HG03135 (cell line): ENCODE results near the gene ABI1.
"Not testable (repeated sequence)": the region's sequence is repeated elsewhere in the genome, so short reads cannot be mapped to it uniquely, and the experiment has no call there.

Experiments used
- ATAC-seq: cut with Tn5 transposase; IDR thresholded peaks from one replicate; pipeline ENCODE4 v1.9.1; 2021; ENCODE audit warnings: mild to moderate bottlenecking, moderate library complexity; ENCODE audit not compliant: unreplicated experiment

ABI1 gene

DNA sequence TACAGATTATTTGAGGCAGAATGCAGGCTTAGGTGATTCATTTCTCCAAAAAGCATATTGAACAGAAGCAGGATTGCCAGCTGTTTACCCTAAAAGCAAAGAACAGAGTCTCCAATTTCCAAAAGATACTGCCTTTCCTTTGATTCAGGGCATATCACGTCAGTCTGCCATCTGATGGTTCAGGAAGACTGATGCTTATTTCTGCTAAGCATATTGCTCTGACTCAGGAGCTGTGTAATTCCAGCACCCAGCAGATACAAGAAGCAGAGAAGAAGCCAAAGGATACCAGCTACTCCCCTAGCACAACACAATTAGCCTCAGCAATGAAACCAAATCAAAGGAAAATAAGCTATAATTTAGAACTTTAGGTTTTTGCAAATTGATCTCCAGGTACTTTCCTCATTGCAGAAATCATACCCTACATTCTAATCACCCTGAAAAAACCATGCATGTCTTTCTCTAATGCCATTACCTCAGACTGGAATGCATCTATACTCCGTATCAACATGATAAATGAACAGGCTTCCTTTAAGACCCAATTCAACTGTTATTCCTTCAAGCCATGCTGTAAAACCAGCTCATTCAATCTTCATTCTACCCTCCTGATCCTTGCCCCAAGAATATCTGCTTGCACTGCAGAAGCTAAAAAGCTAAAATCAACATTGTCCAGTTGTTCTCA is 55.1 kb downstream of the ABI1 start:
- no peak for ATAC-seq

DNA sequence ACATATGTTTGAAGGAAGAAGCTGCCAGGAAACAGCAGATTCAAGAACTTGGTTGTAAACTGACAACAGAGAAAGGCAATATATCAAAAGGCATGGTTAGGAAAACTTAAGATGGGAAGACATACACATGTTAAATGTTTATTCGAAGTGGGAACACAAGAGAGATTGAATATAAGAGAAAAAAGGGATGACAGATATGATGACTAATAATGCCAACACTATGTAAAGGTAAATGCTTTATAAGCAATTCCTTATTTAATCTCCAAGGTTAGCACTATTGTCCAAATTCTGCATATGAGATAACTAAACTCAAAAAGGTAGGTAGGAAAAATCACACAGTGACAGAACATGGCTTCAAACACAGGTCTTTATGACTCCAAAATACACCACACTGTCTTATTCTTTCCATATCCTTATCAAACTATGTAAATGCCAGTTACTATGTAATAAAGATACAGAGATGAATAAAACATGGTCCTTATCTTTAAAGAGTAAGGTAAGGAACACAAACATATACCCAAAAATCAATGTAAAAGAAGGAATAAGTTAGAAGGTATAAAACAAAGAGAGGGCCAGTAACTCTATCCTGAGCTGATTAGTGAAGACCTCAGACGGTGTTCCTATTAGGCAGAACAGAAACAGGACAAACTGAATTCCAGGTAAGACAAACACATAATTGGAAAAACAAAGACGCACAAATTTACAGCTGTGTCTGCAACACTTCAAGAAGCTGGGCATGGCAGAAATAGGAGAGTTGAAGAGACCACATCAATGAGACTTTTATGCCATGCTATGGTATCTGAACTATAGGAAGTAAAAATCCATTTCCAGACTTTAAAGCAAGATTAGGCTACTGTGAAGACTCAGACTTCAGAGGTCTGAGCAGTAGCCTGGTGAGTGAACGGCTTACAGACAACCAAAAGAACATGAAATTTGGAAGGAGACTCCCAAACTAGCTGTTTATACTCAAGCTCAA is 56.1 kb downstream of the ABI1 start:
- no peak for ATAC-seq

DNA sequence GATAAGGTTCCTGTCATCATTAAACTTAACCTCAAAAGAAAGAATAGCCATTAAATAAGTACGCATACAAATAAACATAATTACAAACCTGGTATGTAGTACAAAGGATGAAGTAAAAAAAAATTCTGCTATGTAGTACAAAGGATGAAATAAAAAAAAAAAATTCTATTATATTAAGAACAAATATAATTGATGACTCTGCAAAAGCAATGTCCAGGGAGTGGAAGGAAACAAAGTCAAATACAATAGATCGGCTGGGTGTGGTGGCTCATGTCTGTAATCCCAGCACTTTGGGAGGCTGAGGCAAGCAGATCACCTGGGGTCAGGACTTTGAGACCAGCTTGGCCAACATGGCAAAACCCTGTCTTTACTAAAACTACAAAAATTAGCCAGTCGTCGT is 56.9 kb downstream of the ABI1 start:
- ATAC-seq: no peak

DNA sequence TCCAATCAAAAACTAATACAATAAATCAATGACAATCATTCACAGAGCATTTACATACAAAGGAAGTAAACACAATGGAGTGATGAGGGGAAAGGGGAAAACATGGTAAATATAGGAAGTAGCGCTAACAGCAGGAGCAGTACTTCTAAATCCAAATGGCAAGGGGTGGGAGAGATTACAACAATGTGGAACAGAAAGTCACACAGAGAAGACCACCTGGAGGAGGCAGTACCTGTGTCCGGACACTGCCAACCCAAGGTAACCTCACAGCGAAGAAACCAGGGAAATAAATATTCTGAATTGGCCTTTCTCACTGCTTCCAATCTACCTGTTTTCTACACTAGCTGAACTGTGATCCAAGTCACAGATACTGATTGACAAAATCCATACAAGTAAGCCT is 58.2 kb downstream of the ABI1 start:
- no peak for ATAC-seq

DNA sequence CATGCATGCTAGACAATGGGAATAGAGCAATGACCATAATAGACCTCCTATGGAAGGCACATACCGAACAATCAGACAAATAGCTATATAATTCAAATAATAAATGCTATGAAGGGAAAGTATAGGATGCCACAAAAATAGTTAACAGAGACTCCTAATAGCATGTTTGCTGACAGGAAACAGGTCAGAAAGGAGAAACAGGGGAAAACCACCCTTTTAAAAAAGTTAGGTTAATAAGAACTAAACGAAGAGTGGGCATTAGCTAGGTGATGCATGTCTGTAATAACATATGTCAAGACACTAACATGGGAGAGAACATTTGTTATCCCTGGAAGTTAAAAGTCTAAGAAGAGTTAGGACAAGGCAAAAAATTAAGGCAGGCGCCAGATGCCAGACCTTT is 58.9 kb downstream of the ABI1 start:
- no peak for ATAC-seq

DNA sequence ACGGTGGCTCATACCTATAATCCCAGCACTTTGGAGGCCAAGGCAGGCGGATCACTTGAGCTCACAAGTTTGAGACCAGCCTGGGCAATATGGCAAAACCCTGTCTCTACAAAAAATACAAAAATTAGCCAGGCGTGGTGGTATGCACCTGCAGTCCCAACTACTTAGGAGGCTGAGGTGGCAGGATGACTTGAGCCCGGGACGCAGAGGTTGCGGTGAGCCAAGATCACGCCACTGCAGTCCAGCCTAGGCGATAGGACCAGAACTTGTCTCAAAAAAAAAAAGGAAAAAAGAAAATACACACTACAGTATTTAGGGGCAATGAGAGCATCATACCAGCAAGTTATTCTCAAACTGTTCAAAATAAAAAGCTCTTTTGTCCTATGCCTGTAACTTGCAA is 59.5 kb downstream of the ABI1 start:
- no peak for ATAC-seq

DNA sequence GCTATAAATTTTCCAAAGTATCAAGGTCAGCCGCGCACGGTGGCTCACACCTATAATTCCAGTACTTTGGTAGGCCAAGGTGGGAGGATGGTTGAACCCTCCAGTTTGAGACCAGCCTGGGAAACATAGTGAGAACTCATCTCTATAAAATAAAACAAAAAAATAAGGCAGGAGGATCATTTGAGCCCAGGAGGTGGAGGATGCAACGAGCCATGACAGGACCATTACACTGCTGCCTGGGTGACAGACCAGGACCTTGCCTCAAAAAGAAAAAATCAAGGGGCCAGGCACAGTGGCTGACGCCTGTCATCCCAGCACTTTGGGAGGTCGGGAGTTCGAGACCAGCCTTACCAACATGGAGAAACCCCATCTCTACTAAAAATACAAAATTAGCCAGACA is 60.3 kb downstream of the ABI1 start:
- no peak for ATAC-seq

DNA sequence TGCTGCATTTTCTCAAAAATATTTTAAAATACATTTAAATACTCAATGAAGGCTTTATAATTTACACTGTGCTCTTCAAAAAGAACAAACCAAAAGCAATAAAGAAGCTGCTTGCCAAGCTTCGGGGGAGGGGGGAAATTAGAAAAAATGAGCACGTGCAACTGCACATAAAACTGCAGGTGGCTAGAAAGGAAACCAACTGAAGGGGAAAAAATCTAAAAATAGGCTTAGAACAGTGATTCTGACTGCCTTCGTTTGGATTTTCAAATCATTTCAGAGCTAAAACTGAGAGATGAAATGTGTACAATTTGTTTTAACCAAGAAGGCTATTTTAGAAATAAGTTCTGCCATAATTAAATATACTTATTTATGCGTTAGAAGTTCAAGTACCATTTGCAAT is 61.4 kb downstream of the ABI1 start:
- ATAC-seq: peak; percentile 50

DNA sequence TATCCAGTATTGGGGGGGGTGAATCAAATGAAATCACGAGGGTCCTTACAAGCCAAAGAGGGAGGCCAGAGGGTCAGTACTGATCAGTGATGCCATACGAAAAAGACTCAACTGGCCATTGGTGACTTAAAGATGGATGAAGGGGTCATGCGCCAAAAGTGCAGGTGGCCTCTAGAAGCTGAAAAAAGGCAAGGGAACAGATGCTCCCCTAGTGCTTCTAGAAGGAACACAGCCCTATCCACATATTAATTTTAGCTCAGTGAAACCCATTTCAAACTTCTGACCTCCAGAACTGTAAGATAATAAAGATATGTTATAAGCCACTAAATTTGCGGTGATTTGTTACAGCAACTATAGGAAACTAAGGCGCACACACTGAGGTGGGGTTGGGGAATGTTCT is 62.5 kb downstream of the ABI1 start:
- no peak for ATAC-seq

DNA sequence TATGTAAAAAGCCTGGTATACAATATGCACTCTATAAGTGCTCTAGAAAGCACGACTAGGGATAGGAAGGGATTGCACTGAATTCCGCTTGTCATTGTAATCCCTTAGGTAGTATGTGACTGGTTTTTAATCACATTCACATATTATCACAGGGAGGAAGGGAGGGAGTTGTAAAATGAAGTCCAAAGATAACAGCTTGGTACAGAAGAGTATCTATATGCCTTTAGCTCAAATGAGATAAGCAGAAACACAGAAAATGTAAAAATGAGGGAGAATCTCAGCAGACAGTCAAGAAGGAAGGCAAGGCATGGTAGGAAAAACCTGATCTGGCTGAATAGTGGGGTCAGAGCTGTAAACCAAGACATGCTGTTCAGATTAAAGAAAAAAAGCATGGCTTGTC is 63.4 kb downstream of the ABI1 start:
- ATAC-seq: no peak

DNA sequence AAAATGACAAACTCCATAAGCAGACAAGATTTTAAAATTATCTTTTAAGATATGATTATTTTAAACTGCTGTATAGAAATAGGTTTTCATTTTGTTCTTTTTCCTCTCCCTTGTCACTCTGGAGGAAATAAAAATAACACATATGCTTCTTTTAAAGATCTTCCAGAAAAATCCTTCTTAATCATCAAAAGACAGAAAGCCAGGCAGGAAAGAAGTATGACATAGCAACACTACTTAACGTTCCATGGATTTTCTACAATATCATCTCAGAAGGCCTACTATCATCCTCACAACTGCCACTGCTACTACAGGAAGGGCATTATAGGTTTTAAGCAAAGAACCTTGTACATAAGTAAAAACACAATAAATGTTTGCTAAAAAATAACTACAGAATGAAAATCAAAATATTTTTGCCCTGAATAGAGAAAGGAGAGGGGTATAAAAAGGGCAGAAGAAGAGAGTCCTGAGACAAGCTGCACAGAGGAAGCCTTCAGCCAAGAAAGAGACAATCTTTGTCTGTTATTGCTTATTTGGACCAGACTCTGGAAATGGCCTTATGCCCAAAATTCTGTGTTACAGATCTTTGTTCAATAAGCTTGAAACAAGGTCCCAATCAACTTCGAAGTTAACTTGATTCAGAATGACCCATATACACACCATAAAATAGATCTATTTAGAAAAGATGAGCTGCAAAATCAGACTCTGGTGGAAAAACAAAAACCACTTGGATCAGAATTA is 67.8 kb downstream of the ABI1 start:
- no peak for ATAC-seq

DNA sequence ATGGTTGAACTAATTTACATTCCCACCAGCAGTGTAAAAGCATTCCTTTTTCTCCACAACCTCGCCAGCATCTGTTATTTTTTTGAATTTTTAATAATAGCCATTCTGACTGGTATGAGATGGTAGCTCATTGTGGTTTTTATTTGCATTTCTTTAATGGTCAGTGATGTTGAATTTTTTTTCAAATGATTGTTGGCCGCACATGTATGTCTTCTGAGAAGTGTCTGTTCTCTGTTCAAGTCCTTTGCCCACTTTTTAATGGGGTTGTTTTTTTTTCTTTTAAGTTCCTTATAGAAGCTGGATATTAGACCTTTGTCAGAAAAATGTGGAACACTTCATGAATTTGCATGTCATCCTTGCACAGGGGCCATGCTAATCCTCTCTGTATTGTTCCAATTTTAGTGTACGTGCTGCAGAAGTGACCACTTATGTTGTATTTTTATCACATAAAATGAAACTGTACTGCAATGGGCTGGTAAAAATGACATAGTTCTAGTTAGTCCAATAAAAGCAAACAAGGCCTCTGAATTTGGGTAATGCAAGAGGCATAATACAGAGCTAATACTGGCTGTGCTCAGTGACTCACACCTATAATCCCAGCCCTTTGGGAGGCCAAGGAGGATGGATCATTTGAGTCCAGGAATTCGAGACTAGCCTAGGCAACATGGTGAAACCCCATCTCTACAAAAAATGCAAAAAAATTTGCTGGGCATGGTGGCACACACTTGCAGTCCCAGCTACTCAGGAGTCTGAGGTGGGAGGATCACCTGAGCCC is 70.3 kb downstream of the ABI1 start:
- no peak for ATAC-seq

DNA sequence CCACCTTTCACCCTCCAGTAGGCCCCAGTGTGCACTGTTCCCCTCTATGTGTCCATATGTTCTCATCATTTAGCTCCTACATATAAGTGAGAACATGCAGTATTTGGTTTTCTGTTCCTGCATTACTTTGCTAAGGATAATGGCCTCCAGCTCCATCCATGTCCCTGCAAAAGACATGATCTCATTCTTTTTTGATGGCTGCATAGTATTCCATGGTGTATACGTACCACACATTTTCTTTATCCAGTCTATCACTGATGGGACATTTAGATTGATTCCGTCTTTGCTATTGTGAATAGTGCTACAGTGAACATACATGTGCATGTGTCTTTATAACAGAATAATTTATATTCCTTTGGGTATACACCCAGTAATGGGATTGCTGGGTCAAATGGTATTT is 71.0 kb downstream of the ABI1 start:
- not testable (repeated sequence) for ATAC-seq

DNA sequence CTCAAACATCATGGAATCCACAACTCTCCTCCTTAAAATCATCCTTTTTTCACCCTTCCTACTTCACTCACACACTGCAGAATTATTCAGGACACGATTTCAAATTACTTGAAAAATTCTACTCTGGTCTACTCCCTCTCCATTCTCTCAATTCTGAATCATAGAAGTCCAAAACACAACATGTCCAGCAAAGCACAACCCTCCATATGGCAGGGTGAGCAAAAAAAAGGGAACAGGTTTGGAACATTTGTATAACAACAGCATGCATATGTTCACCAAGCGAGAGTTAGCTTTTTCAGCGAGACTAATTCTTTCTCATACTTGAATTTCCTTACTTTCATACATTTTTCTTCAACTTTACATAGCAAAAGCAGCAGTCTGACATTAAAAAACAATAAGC is 73.4 kb downstream of the ABI1 start:
- ATAC-seq: no peak

DNA sequence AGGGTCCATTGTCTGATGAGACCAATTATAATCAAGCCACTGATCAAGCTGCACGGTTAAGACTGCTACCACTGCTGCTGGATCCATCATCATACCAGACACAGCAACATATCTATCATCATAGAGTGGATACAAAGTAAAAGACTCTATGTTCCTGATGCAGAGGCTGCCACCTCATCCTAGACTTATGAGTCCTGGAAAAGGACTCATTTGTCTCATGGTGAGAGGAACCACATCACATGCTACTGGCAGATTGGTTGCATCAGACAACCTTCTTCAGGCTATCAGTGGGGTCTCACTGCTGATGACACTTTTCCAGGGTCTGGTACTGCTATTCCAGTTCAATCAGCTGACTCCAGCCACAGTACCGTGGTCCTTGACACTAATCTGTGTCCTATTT is 79.0 kb downstream of the ABI1 start:
- ATAC-seq: no peak

DNA sequence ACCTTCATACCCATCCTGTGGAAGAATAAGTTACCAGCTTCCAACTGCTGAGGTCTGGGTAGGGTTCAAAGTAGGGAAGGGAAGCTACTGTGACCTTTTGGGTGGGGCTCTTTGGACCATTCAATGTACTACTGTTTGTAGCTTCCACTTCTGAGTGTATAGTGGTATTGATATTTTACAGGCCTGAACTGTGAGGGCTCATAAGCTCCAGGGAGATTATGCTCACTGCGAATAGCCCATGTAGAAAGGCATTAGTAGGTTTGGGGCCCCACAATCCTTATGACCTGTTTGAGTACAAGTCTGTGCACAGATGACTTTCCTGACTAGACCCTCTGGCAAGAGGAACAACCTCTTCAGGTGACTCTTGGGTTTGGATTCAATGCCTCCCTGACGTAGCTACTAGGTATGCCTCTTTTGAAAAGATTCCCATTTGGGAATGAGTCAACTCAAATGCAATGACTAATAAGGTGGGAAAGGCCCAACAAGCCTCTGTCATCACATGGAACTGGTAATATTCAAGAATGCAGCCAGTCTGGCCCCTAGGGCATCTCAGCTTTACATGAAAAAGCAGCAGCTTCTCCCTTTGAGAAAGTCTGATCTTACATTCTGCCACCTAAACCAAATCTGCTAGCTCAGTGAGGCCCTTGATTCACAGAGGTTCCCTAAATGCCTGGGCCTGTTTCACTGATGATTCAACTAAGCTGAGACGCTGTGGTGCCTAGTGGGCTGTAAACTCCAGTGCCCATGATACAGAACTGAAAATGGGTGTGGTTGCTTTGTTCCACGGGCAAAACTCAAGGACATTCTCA is 79.8 kb downstream of the ABI1 start:
- ATAC-seq: peak; percentile 68

DNA sequence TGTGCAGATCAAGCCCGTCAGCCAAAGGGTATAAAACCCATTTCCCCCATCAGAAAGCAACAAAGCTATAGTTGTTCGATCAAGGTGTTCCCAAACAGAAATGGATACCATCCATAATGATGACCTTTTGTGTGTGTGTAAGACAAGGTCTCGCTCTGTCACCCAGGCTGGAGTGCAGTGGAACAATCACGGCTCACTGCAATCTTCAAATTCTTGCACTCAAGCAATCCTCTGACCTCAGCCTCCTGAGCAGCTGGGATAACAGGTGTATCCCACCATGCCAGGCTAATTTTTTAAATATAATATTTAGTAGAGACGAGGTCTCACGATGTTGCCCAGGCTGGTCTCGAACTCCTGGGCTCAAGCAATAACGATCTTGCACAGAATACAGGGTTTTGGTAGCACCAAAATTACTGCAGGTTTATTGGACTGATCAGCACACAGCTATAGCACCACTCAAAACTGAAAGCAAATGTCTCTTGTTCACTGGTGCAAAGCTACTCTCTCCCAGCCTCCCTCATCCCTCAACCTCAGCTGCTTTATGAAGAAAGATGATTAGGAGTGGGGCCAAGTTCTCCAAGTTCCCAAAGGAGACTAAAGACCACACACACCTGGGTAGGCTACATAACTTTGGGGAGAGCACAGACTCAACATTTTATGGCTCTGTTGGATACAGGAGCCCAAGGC is 80.5 kb downstream of the ABI1 start:
- ATAC-seq: no peak

DNA sequence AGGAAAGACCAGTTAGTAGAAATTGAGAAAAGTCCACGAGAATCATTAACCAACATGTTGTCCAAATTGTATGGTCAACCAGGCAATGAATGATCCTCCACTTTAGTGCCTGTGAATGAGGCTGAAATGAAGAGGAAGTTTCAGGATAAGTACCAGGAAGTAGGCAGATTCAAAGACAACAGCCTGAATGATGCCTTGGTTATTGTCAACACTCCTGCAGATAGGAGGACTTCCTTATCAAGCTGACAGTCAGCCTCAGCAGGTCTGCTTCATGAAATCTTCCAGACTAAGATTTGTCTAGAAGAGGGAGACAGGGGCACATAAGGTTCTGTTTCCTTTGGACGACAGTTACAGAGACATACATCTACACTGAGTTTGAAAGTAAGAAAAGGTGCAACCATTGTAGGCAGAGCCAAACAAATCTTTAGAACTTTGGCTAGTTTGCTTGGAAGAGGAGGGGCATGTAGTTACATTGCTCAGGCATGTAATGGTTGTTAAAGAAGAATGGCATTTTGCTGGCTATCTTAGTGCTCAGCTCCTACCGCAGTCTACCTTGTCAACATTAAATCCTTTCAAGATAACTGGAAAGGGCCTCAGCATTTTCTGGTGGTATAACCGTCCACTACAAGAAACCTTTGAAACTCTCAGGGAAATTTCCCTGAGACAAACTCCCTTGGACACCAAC is 81.4 kb downstream of the ABI1 start:
- no peak for ATAC-seq

DNA sequence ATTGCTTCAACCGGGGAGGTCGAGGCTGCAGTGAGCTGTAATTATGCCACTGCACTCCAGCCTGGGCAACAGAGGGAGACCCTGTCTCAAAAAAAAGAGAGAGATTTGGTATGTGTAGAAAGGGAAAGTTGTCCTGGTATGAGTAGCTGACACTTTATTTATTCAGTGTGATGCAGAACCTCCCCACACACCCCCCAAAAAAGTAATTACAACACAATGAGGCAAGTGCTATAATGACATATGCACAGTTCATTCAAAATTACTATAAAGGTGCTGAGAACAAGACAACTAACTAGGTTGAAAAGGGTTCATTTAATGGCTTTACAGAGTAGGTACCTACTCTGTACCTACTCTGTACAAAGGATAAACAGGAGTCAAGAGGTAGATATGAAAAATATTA is 83.1 kb downstream of the ABI1 start:
- ATAC-seq: no peak
